ENCODE results near the gene RGS10. TPM values are rescaled to one million over a fixed set of nuclear protein-coding genes. Genes with fewer than 3 reads are reported as not detected.

Gene RGS10
- total and polyA plus RNA-seq, 2 of the 8 experiments (the other 6 are each of a cell fraction or from before 2014, with no cell fraction given), result 5.5 to 13.1 TPM

- Histone ChIP-seq H3K79me2 (ENCODE audit: control insufficient read depth in 1 of 2, insufficient read depth in 2 of 2, low read length in 2 of 2) (no peaks in the 10 kb centered on the region), H2BK15ac (ENCODE audit: low read length) (no peak overlapping the region), H4K91ac (replicated peaks; ENCODE audit: insufficient read length, low read length) (no peak overlapping the region), H3K27me3 (replicated peaks in 1 of 4; ENCODE audit: control insufficient read depth in 3 of 4, extremely low read depth in 1 of 4, insufficient read depth in 3 of 4, low read length in 3 of 4) (no peaks in the 10 kb centered on the region; a peak in 2 of 7 replicates), H4K5ac (ENCODE audit: insufficient read length, low read depth, low read length) (no peak overlapping the region), H3K9ac (replicated peaks in 1 of 4; ENCODE audit: extremely low read depth in 1 of 4, low read depth in 3 of 4, low read length in 3 of 4) (no peak overlapping the region), H2AFZ (ENCODE audit: low read length) (no peak overlapping the region), H3K4me2 (ENCODE audit: insufficient read depth in 1 of 2, low read depth in 2 of 2, low read length in 2 of 2) (no peak overlapping the region), H3K23ac (ENCODE audit: insufficient read length) (no peak overlapping the region), H2BK5ac (ENCODE audit: low read depth, low read length) (no peak overlapping the region), H3K4me3 (ENCODE audit: extremely low read depth in 1 of 4, insufficient read depth in 2 of 4, low read depth in 3 of 4, low read length in 4 of 4) (no peak overlapping the region), H2BK20ac (ENCODE audit: low read length) (no peak overlapping the region), H3K36me3 (ENCODE audit: control insufficient read depth in 2 of 4, insufficient read depth in 4 of 4, low read length in 3 of 4) (no peaks in the 10 kb centered on the region), H2AK5ac (ENCODE audit: low read depth, low read length) (no peak overlapping the region), H3K79me1 (ENCODE audit: low read depth, low read length) (no peaks in the 10 kb centered on the region), H2BK12ac (ENCODE audit: low read depth, low read length) (no peak overlapping the region), H3K9me3 (ENCODE audit: insufficient read depth in 2 of 2, low read depth in 1 of 2, low read length in 1 of 2) (no peaks in the 10 kb centered on the region), H3K18ac (ENCODE audit: extremely low read depth, low read length) (no peak overlapping the region), H3K4ac (replicated peaks; ENCODE audit: insufficient read length, low read depth, low read length) (no peak overlapping the region), H3K27ac (ENCODE audit: low read depth, low read length) (no peak overlapping the region), H2BK120ac (replicated peaks; ENCODE audit: low read depth, low read length) (no peak overlapping the region), H3K14ac (ENCODE audit: insufficient read length) (no peak overlapping the region), H4K20me1 (replicated peaks in 1 of 2; ENCODE audit: control insufficient read depth in 1 of 2, insufficient read depth in 2 of 2, low read length in 2 of 2) (peaks cover 0 to 2% of the 10 kb centered on the region in 2 experiments), H4K8ac (ENCODE audit: extremely low read depth, insufficient read depth, low read length) (no peak overlapping the region), H3K23me2 (ENCODE audit: low read depth, low read length) (no peaks in the 10 kb centered on the region), H3K4me1 (replicated peaks in 1 of 4; ENCODE audit: control insufficient read depth in 3 of 4, insufficient read depth in 4 of 4, low read length in 3 of 4) (no peaks in the 10 kb centered on the region; a peak in 1 of 7 replicates), H3K56ac (replicated peaks; ENCODE audit: insufficient read length, low read depth, low read length) (no peak overlapping the region)
- 80% methylated on average over 5 of the region's 5 CpGs; no CpG with 5 or more reads in 1 of the 2 experiments for WGBS, 2 experiments (ENCODE audit: extremely low coverage in 1 of 2, insufficient coverage in 1 of 2, insufficient read length in 1 of 2, insufficient replicate concordance in 2 of 2, low coverage in 1 of 2, low lambda C conversion rate in 2 of 2, missing lambda C conversion rate in 1 of 2)
- ChIA-PET CTCF (ENCODE audit: partially characterized antibody) (interaction anchor here (0.6 kb wide), 1 partner anchor 393 kb away, joined by 3 read pairs; no protein-coding TSS in a partner anchor), POLR2A (ENCODE audit: partially characterized antibody) (no interaction called here)
- DNase-seq (ENCODE audit: low read depth in 1 of 2, low spot score in 2 of 2), result no peak
- TF ChIP-seq CTCF (IDR thresholded peaks at IDR 0.05; ENCODE audit: control extremely low read depth in 1 of 3, insufficient read depth in 1 of 3, low read depth in 1 of 3, low read length in 3 of 3) (no peak), CBX5 (IDR thresholded peaks at IDR 0.05; ENCODE audit: low read depth, low read length) (no peak), RNF2 (IDR thresholded peaks at IDR 0.05; ENCODE audit: borderline replicate concordance, low read depth, low read length, missing control alignments, poor library complexity, severe bottlenecking) (no peak), MAX (IDR thresholded peaks at IDR 0.05) (no peak), ATF3 (IDR thresholded peaks at IDR 0.05; ENCODE audit: insufficient read depth, low read depth, low read length) (no peak)
- TF ChIP-seq, protein P1, sequence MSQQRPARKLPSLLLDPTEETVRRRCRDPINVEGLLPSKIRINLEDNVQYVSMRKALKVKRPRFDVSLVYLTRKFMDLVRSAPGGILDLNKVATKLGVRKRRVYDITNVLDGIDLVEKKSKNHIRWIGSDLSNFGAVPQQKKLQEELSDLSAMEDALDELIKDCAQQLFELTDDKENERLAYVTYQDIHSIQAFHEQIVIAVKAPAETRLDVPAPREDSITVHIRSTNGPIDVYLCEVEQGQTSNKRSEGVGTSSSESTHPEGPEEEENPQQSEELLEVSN (IDR thresholded peaks at IDR 0.05), result no peak
- no peak for FAIRE-seq
Measured at GRCh38 chr10:119503821-119504220, 38.7 kb downstream of the RGS10 start.

All from H1 (cell line).